Right forelimb (tissue), 1 donor: ENCODE measurements around the gene GINS3.

ENCODE experiments used
- DNase-seq: peaks from one replicate; pipeline ENCODE4 v3.0.0-alpha.2; 2018

The GINS3 gene

DNA sequence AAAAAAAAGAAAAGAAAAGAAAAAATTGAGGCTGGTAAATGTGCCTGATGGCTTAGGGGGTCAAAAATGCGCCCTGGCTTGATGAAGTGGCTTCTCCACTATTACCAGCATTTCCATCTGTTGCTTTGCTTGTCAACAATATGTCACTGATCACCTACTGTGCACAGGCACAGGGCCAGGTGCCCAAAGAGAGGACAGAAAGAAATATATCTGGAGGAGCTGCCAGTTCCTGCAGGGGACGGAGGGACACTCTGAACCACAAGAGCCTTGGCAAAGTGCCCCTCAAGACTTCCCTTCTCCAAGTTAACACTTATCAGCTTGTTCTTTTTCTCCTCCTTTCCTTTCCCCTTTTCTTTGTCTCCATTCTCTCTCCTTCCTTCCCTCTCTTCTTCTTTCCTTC, 34.7 kb downstream of the GINS3 start:
- no peak for DNase-seq

DNA sequence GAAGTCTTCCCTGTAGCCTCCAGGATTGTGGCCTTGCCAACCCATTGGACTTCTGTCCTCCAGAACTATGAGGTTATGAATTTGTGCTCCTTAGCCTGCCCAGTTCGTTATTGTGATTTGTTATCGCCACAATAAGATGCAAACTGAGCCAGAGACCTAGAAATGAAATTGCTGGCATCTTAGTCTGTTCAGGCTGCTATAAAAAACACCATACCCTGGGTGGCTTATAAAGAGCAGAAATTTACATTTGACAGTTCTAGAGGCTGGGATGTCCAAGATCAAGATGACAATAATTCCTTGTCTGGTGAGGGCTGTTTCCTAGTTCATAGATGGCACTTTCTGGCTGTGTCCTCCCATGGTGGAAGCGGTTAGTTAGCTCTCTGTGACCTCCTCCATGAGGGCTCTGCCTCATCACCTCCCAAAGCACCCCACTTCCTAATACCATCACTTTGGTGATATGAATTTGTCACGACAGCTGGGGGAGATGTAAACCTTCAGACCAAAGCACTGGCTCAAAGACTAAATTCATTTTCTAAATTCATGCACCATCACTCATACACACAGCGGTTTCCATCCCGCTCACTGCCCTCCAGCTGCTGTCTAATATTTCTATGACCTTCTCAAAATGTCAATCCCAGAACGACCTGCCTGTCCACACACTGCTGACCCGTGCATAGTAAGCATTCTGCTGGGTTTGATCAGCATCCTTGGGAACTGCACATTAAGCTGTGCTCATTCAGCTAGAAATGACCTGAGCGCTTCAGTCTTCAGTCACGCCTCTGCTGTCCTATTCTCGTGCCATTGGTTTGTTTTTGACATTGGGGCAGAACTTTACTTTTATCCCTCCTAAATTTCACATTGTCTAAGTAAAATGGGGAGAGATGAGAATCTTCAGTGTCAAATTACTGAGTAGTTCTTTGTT, 36.6 kb downstream of the GINS3 start:
- no peak for DNase-seq

DNA sequence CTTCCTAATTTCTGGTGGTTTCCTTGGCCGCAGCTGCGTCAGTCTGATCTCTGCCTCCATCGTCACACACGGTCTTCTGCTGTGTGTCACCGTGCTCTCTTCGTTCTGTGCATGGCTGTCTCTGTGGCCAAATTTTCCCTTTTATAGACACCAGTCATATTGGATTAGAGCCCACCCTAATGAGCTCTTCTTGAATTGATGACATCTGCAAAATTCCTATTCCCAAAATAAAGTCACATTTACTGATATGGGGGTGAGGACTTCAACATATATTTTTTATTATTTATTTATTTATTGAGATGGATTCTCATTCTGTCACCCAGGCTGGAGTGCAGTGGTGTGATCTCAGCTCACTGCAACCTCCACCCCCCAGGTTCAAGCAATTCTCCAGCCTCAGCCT, 38.4 kb downstream of the GINS3 start:
- no peak for DNase-seq

DNA sequence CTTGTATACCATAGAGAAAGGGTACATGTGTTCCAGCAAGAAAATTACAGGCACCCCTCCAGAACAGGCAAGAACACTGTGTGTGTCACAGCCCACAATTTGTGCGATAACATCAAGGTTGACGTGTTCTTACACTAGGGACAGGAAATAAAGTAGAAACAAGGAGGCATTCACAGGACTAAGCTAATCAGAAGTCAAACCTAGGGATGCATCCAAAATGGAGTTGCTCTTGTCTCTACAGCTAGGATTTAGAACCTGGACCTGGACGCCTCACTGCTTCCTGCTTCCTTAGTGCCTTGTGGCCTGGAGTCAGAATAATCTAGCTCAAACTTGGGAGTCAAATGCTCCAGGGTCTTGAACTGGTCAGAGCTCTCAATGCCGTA, 41.3 kb downstream of the GINS3 start:
- no peak for DNase-seq

DNA sequence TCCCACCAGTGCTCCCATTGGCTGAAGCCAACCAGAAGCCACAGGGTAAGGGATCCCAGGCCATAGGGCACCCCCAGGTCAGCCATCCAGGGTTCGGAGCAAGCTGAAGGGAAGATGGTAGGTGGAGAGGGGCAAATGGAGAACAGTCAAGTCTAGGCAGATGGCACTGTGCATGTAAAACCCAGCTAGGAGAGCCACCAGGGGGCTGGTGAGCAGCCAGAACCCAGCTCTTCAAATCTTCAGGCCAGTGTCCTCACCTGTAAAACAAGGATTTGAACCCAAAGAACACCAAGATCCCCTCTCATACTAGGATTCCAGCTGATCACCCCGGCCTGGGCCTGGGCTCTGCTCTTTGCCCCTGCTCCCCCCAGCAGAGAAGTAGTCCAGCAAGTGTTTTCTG, 43.5 kb downstream of the GINS3 start:
- no peak for DNase-seq

DNA sequence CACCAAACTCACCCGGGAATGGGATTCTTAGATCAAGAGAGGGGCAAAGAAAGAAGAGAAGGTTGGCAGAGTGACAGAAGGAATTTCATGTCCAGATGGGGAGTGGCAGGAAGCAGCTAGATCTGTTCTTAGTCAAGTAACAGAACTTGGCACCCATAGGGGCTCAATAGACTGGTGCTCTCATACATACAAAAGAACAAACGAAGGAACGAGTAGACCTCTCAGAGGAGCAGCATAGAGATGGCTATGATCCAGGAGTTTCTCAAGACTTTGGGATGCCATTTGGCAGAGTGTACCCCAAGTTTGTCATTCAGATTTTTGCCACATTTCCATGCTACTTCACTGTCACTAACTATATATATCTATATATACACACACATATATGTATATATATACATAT, 47.9 kb downstream of the GINS3 start:
- no peak for DNase-seq

DNA sequence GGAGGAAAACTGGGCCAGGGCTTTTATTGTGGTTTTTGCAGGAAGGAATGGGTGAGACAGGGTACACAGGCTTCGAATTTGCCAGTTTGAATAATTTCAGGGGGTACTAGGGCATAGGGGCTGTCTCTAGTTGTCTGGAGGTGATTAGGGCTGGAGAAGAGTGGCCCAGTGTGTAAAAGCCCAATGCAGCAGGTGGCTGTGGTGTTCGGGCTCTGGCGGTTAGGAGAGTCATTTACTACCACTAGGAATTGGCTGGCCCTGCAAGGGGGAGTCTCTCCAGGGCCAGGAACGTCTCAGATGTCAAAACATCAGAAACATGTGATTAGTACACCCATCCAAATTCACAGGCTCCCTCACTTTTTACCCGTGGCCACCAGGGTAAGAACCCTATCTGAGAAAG, 50.3 kb downstream of the GINS3 start:
- DNase-seq = no peak

DNA sequence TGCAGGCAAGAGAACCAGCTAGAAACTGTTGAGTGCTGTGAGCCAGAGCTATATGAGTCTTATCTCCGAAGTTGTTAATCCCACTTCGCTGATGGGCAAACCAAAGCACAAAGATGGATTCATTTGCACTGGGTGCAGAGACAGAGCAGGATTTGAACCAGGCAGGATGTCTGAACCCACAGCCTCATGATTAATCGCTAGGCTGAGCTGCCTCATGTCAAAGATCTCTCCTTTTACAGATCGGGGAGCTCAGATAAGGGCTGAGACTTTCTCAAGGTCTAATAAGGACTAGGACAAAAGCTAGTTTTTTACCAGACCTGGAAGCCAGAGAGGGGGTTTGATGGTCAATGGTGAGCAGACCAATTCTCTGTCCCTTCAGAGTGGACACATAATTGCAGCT, 51.5 kb downstream of the GINS3 start:
- no peak for DNase-seq

DNA sequence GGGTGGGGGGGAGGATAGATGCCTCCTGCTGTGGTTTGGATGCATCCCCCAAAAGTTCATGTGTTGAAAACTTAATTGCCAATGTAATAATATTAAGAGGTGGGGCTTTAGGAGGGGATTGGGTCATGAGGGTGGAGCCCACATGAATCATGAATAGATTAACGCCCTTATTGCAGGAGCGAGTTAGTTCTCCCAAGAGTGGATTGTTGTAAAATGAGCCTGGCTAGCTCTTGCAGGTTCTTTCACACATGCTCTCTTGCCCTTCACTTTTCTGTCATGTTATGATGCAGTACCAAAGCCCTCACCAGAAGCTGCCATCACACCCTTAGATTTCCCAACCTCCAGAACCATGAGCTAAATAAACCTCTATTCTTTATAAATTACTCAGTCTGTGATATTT, 52.0 kb downstream of the GINS3 start:
- no peak for DNase-seq

DNA sequence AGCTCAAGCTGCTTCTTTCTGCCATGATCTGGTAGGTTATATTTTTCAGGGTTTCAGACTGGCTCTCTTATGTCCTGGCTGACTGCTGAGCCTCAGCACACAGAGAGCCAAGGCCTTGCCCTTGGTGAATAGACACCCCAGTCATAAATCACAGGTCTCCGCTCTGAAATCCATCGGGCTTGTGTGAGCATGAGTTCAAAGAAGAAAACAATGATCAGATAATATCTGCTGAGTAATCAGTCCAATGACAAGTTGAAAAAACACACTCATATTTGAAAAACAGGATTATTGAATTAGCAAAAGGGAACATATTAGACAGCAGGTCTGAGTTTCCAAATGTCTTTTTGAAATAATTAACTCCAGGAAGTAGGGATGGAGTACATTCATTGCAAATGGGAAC, 56.6 kb downstream of the GINS3 start:
- DNase-seq = no peak

DNA sequence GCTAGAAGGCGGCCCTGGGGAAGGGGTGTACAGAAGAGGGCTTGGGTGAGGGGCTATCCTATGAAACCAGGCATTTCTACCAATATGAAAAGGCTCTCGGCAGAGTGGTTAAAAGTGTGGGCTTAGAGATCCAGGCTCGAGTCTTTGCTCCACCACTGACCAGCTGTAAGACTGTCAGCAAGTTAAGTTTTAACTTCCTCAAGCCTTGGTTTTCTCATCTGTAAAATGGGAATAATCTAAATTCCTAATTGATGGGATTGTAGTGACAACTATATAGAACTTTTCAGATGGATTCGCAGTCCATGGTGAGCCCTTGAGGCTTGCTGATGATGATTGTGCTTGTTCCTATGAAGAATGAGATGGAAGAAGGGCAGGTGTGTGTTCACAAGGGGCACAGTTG, 57.0 kb downstream of the GINS3 start:
- no peak for DNase-seq

DNA sequence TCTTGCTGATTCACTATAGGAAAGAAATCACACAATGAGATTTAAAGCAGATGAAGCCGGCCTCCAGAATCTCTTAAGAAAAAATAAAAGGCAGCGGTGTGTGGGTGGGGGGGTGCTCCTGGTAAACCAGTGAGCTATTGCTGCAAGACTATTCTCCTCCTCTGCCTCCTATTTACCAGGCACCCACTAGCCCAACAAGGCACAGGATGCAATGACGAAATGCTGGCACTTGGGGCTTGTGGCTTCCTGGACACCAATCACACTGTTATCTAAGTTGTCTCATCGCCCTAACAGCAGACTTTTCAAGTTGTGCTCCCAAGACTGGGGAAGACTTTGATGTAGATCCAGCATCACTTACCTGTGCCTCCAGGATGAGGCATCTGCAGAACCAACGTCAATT, 57.5 kb downstream of the GINS3 start:
- no peak for DNase-seq

DNA sequence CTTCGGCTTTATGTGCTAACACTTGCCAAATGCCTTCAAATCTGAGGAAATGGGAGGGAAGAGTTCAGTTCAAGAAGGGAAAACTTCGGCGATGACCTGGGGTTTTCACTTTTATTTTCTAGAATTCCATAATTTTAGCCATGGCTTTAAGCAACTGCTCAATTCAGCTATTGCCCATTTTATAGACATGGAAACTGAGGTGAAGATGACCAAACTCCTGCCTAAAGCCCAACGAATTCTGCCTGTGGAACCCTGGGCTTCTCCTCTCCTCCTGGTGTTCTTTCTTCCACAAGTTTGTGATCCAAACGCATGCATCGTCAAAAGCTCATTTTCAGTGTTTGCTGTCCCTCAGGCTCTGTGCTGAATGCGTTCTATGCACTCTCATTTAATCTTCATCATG, 58.3 kb downstream of the GINS3 start:
- no peak for DNase-seq

DNA sequence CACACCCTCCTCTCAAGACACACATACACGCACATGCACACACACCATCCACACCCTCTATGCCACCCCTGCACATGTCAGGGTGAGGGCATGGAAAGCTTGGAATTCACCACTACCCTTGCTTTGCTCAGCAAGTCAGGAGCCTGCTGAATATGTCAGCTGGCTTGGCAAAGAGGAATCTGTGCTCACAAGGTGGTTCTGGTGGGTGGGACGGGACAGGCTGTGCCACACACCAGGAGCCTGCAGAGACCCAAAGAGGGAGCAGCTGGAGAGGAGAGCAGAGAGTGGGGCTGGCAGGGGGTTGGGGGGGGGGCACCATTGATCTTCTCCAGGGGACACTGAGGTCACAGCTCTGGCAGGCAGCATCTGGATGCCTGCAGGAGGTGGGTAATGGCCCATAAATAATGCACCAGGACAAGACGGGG, 59.0 kb downstream of the GINS3 start:
- DNase-seq = no peak

DNA sequence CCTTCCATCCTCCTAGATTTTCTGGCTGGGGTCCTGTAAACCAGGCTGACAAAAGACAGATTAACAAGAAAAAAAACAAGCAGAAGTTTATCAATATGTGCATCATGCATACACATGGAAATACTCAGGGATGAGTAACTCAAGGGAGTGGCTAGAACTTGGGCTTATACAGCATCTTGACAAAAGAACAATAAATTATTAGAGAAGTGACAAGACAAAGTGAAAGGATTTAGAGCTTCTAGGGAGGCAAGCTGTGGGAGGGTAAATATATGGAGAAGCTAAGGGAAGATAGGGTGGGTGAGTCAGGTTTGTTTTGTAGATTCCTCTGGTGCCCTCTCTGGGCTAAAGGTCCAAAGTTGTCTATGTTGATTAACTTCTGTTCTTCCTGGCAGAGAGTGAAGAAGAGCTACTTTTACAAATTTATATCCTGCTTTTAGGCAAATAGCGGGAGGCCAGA, 59.7 kb downstream of the GINS3 start:
- no peak for DNase-seq

DNA sequence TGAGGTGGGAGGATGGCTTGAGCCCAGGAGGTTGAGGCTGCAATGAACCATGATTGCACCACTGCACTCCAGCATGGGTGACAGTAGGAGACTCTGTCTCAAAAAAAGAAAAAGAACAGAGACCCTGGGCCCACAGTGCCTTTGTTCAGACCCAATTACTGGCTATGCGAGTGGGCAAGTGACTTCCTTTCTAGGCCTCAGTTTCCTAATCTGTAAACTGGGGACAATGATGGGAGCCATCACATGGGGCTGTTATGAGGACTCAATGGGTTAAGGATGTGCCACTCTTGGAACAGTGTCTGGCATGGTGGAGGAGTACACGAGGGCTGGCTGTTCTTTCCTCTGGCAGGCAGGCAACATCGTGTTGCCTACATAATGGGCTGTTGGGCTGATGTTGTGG, 60.4 kb downstream of the GINS3 start:
- no peak for DNase-seq

DNA sequence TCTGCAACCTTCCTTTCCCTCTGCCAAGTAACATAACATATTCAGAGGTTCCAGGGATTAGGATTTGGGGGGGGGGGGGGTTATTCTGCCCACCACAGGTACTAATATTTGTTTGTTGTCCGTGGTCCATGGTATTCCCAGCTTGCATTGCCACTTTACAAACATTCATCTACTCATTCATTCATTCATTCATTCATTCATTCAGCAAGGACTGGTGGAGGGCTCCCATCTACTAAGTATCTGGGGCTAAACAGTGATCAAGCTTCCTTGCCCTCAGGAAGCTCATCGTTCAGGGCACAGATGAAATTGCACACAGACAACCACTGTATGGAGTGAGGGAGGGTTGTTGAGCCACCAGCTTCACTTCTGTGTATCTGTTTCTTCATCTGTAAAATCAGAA, 61.9 kb downstream of the GINS3 start:
- no peak for DNase-seq

DNA sequence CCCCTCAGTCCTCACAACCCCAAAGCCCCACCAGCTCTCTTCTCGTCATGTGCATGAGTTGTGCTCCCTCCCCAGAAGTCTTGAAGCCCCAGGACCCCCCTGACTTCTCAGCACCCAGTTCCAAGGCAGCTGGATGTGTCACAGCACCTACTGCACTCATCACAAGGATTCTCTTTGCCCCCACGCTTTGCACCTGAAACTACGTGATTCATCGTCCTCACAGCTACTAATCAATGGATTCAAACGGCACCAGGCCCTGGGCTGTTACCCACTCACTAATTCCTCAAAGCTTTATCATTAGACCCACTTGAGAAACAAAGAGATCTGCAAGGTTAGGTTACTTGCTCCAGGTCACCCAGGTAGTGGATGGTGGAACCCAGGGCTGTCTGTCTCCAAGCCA, 62.6 kb downstream of the GINS3 start:
- DNase-seq = no peak
